Endothelial cell of umbilical vein (primary cell): ENCODE results near the gene ERMAP. TPM values are rescaled to one million over a fixed set of nuclear protein-coding genes. Genes with fewer than 3 reads are reported as not detected.

Experiments used
- BruUV-seq: library from RNA; stranded (reverse); fragments of 400-500 nt; replicated peaks from 2 replicates; lab custom pipeline; 2021; lab: Mats Ljungman, UMichigan
- CTCF ChIA-PET: fragments of 300-600, 350-600 bp; sonication (Branson Sonifier 250); formaldehyde crosslinking; loops from one replicate; lab custom pipeline; 2021; ENCODE audit warnings: antibody characterized with exemption, inconsistent platforms; lab: Charles Lee
- POLR2A ChIA-PET: fragments of 300-600, 350-600 bp; sonication (Branson Sonifier 250); formaldehyde crosslinking; loops from one replicate; lab custom pipeline; 2021; ENCODE audit warnings: antibody characterized with exemption, inconsistent platforms; lab: Charles Lee
- DNase-seq: peaks from one replicate; pipeline ENCODE4 v3.0.0-alpha.2; 2011; ENCODE audit warnings: low read depth, low spot score
- FAIRE-seq: peaks from 2 replicates; lab custom pipeline; 2011; peaks lifted over from hg19 to GRCh38; lab: Jason Lieb, UNC
- H2AFZ ChIP-seq: 2 replicates; pipeline ENCODE4 v1.6.0; 2012; ENCODE audit warnings: low read depth, low read length, control low read depth, inconsistent platforms
- H3K27ac ChIP-seq: 2 replicates; pipeline ENCODE4 v1.5.1; 2011; ENCODE audit warnings: low read depth, mild to moderate bottlenecking, control low read depth, low read length, moderate library complexity; ENCODE audit not compliant: insufficient read depth
- H3K27me3 ChIP-seq, 2 experiments: 2 replicates each; pipeline versions ENCODE4 v1.6.0 to v1.6.1; 2011; ENCODE audit warnings: low read length in 2 of 2, mixed read lengths in 1 of 2; ENCODE audit not compliant: control insufficient read depth in 2 of 2, insufficient read depth in 2 of 2
- H3K36me3 ChIP-seq, 2 experiments: 2 replicates in 1 of 2; 3 replicates in 1 of 2; pipeline ENCODE4 v1.5.1; 2011; ENCODE audit warnings: low read length in 2 of 2, mild to moderate bottlenecking in 1 of 2, moderate library complexity in 1 of 2; ENCODE audit not compliant: control insufficient read depth in 2 of 2, insufficient read depth in 2 of 2; ENCODE audit errors: extremely low read depth in 1 of 2
- H3K4me1 ChIP-seq: 3 replicates; pipeline ENCODE4 v1.5.1; 2011; ENCODE audit warnings: mild to moderate bottlenecking, low read length; ENCODE audit not compliant: control insufficient read depth, insufficient read depth; ENCODE audit errors: extremely low read depth
- H3K4me2 ChIP-seq: 2 replicates; pipeline ENCODE4 v1.6.1; 2011; ENCODE audit warnings: low read length, control low read depth, mixed read lengths; ENCODE audit not compliant: insufficient read depth
- H3K4me3 ChIP-seq, 3 experiments: fragments of 200-600 bp in 1 of 3; sonication (generic), shearing (Covaris generic) in 1 of 3; replicated peaks in 1 of 3; 2 replicates each; pipeline ENCODE4 v1.5.1; 2011 to 2016; ENCODE audit warnings: control low read depth in 3 of 3, low read length in 3 of 3, mild to moderate bottlenecking in 2 of 3, inconsistent platforms in 1 of 3, low read depth in 1 of 3, moderate library complexity in 1 of 3; ENCODE audit not compliant: insufficient read depth in 1 of 3
- H3K79me2 ChIP-seq: 2 replicates; pipeline ENCODE4 v1.6.0; 2012; ENCODE audit warnings: low read length, inconsistent platforms; ENCODE audit not compliant: control insufficient read depth, insufficient read depth
- H3K9ac ChIP-seq: replicated peaks from 2 replicates; pipeline ENCODE3; 2011; ENCODE audit warnings: low read length, control low read depth; ENCODE audit not compliant: insufficient read depth; ENCODE audit errors: extremely low read depth
- H3K9me1 ChIP-seq: replicated peaks from 3 replicates; pipeline ENCODE4 v1.6.0; 2011; ENCODE audit warnings: mild to moderate bottlenecking, low read length; ENCODE audit not compliant: control insufficient read depth, insufficient read depth; ENCODE audit errors: extremely low read depth
- H3K9me3 ChIP-seq: replicated peaks from 2 replicates; pipeline ENCODE4 v1.5.1; 2012; ENCODE audit warnings: low read length, inconsistent platforms; ENCODE audit not compliant: control insufficient read depth, insufficient read depth
- H4K20me1 ChIP-seq: replicated peaks from 2 replicates; pipeline ENCODE3; 2011; ENCODE audit warnings: mild to moderate bottlenecking, low read length; ENCODE audit not compliant: control insufficient read depth, insufficient read depth; ENCODE audit errors: extremely low read depth
- CTCF ChIP-seq, 2 donors: IDR thresholded peaks; 1 replicate in 1 of 2; 2 replicates in 1 of 2; pipeline ENCODE4 v1.5.1; 2011; ENCODE audit warnings: low read length in 2 of 2, mild to moderate bottlenecking in 2 of 2, moderate library complexity in 2 of 2, control low read depth in 1 of 2, inconsistent platforms in 1 of 2, low read depth in 1 of 2; ENCODE audit not compliant: insufficient read depth in 1 of 2; ENCODE audit errors: extremely low read depth in 1 of 2
- EZH2 ChIP-seq: IDR thresholded peaks from 2 replicates; pipeline ENCODE4 v1.6.1; 2012; ENCODE audit warnings: borderline replicate concordance, low read depth, mild to moderate bottlenecking, moderate library complexity, low read length, inconsistent platforms; ENCODE audit not compliant: severe bottlenecking
- FOS ChIP-seq: IDR thresholded peaks from 2 replicates; pipeline ENCODE4 v1.6.1; 2011; ENCODE audit warnings: mild to moderate bottlenecking, low read length, moderate library complexity, borderline replicate concordance; ENCODE audit not compliant: insufficient read depth
- GATA2 ChIP-seq: IDR thresholded peaks from 2 replicates; pipeline ENCODE4 v1.7.0; 2011; ENCODE audit warnings: low read depth, mild to moderate bottlenecking, moderate library complexity, mixed read lengths, low read length; ENCODE audit not compliant: insufficient read length, insufficient read depth
- JUN ChIP-seq: IDR thresholded peaks from 2 replicates; pipeline ENCODE4 v1.6.1; 2011; ENCODE audit warnings: borderline replicate concordance, low read depth; ENCODE audit not compliant: insufficient read length, insufficient read depth
- MYC ChIP-seq: IDR thresholded peaks from one replicate; pipeline ENCODE4 v1.6.1; 2011; ENCODE audit warnings: mild to moderate bottlenecking, low read depth, low read length
- POLR2A ChIP-seq: IDR thresholded peaks from 2 replicates; pipeline ENCODE4 v1.6.1; 2012; ENCODE audit warnings: low read depth, mild to moderate bottlenecking, control low read depth, low read length
- POLR2AphosphoS5 ChIP-seq: IDR thresholded peaks from 2 replicates; pipeline ENCODE4 v1.6.1; 2012; ENCODE audit warnings: low read depth, mild to moderate bottlenecking, control low read depth, low read length, moderate library complexity; ENCODE audit not compliant: insufficient read depth
- dilution Hi-C: fragments of 300-500 bp; cut with MboI; formaldehyde crosslinking; loops from one replicate; pipeline ENCODE4 v1.15.0; 2019; ENCODE audit warnings: low sequenced_read_pairs; ENCODE audit not compliant: extremely low pct_ligation_motif_present
- intact Hi-C: fragments of 100-400 bp; cut with micrococcal nuclease; formaldehyde crosslinking; loops from one replicate; pipeline ENCODE4 v1.10.0; 2022
- polyA plus RNA-seq, 4 experiments: library from polyadenylated mRNA; depleted of rRNA in 3 of 4; stranded (reverse) in 3 of 4; unstranded in 1 of 4; fragments of >200 nt; gene quantifications; 2 replicates each; pipeline versions ENCODE4 v1.2.1 to v1.2.3, GENCODE V29; 2011 to 2012; ENCODE audit warnings: missing spikeins in 1 of 4
- total RNA-seq: library from RNA; stranded (reverse); gene quantifications from 2 replicates; pipeline ENCODE4 v1.2.3, GENCODE V29; 2021
- TF ChIP-seq, protein P1 (sequence below): IDR thresholded peaks from 2 replicates; pipeline ENCODE4 v1.6.1; 2011; ENCODE audit not compliant: insufficient read depth, insufficient read length

Gene ERMAP
- total and polyA plus RNA-seq, 2 donors (not counting 3 experiments of a cell fraction or from before 2014, with no cell fraction given), result 7.8 to 8.6 TPM

GRCh38 chr1:42852608-42852980, 35.7 kb downstream of the ERMAP start:
- H3K9me3 ChIP-seq, result no peaks in the 10 kb centered on the region
- intact Hi-C loops (no loop called here), dilution Hi-C loops (no loop called here)
- no peaks in the 10 kb centered on the region for H4K20me1 ChIP-seq
- H3K27ac ChIP-seq, result no peak overlapping the region
- DNase-seq, result no peak
- BruUV-seq, result no TSS peak
- H3K27me3 ChIP-seq, result peaks cover 0 to 1% of the 10 kb centered on the region in 2 experiments
- POLR2A ChIA-PET, result no interaction called here
- no peaks in the 10 kb centered on the region for H3K9me1 ChIP-seq
- CTCF ChIA-PET, result no interaction called here
- FAIRE-seq, result no peak
- H3K9ac ChIP-seq, result no peak overlapping the region
- H3K4me3 ChIP-seq, result no peak overlapping the region
- H3K4me1 ChIP-seq, result no peaks in the 10 kb centered on the region
- TF ChIP-seq EZH2 (no peak), CTCF (IDR thresholded peaks at IDR 0.05; ENCODE audit: extremely low read depth in 1 of 2, insufficient read depth in 1 of 2, low read depth in 1 of 2, low read length in 2 of 2) (no peak), POLR2AphosphoS5 (no peak), MYC (no peak), FOS (no peak), GATA2 (no peak), POLR2A (no peak), JUN (no peak)
- TF ChIP-seq, protein P1, sequence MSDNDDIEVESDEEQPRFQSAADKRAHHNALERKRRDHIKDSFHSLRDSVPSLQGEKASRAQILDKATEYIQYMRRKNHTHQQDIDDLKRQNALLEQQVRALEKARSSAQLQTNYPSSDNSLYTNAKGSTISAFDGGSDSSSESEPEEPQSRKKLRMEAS, result no peak
- no peaks in the 10 kb centered on the region for H3K79me2 ChIP-seq
- H2AFZ ChIP-seq, result no peak overlapping the region
- H3K36me3 ChIP-seq, result peaks cover 0 to 17% of the 10 kb centered on the region in 2 experiments
- no peak overlapping the region for H3K4me2 ChIP-seq
